Measurements from ENCODE around the gene PRLH. TPM values are rescaled to one million over a fixed set of nuclear protein-coding genes. Genes with fewer than 3 reads are reported as not detected.

Gene PRLH
- total and polyA plus RNA-seq, 2 donors (not counting 3 experiments of a cell fraction or from before 2014, with no cell fraction given): not detected

GRCh38 chr2:237570776-237571335, 4.5 kb downstream of the PRLH start:
- no peak overlapping the region for H3K27ac ChIP-seq (ENCODE audit: insufficient read depth, low read depth, low read length)
- no peak overlapping the region for H3K4me3 ChIP-seq (replicated peaks in 1 of 3; ENCODE audit: insufficient read depth in 1 of 3, low read depth in 1 of 3, low read length in 3 of 3)
- H3K27me3 ChIP-seq (ENCODE audit: control insufficient read depth in 2 of 2, insufficient read depth in 2 of 2, low read length in 2 of 2): no peaks in the 10 kb centered on the region
- FAIRE-seq: no peak
- dilution Hi-C loops (cut with MboI; ENCODE audit: extremely low pct_ligation_motif_present, low sequenced_read_pairs) (no loop called here), intact Hi-C loops (cut with micrococcal nuclease) (no loop called here)
- no peak overlapping the region for H3K4me2 ChIP-seq (ENCODE audit: insufficient read depth, low read length)
- no peaks in the 10 kb centered on the region for H4K20me1 ChIP-seq (replicated peaks; ENCODE audit: control insufficient read depth, extremely low read depth, insufficient read depth, low read length)
- no peaks in the 10 kb centered on the region for H3K36me3 ChIP-seq (ENCODE audit: control insufficient read depth in 2 of 2, extremely low read depth in 1 of 2, insufficient read depth in 2 of 2, low read length in 2 of 2)
- H3K9ac ChIP-seq (replicated peaks; ENCODE audit: extremely low read depth, insufficient read depth, low read length): no peak overlapping the region
- ChIA-PET CTCF (interaction anchor here (1.1 to 7.7 kb wide), 9 partner anchors 32 to 485 kb away, joined by 4 to 295 read pairs (median 33); partner anchors contain the start of gene COPS8), POLR2A (no interaction called here)
- no peak for DNase-seq (ENCODE audit: low read depth, low spot score)
- H3K9me1 ChIP-seq (replicated peaks; ENCODE audit: control insufficient read depth, extremely low read depth, insufficient read depth, low read length): no peaks in the 10 kb centered on the region
- H3K9me3 ChIP-seq (replicated peaks; ENCODE audit: control insufficient read depth, insufficient read depth, low read length): no peaks in the 10 kb centered on the region
- no peak for TF ChIP-seq MYC (IDR thresholded peaks at IDR 0.05; ENCODE audit: low read depth, low read length)
- TF ChIP-seq POLR2AphosphoS5 (IDR thresholded peaks at IDR 0.05; ENCODE audit: insufficient read depth, low read depth, low read length): no peak
- no peak for TF ChIP-seq FOS (IDR thresholded peaks at IDR 0.05; ENCODE audit: borderline replicate concordance, insufficient read depth, low read length)
- TF ChIP-seq GATA2 (IDR thresholded peaks at IDR 0.05; ENCODE audit: insufficient read depth, insufficient read length, low read depth, low read length): no peak
- TF ChIP-seq JUN (IDR thresholded peaks at IDR 0.05; ENCODE audit: borderline replicate concordance, insufficient read depth, insufficient read length, low read depth): no peak
- no peak for TF ChIP-seq MAX (IDR thresholded peaks at IDR 0.05; ENCODE audit: insufficient read depth, insufficient read length)
- TF ChIP-seq POLR2A (IDR thresholded peaks at IDR 0.05; ENCODE audit: low read depth, low read length): no peak
- no peak for TF ChIP-seq CTCF (IDR thresholded peaks at IDR 0.05; ENCODE audit: extremely low read depth in 1 of 2, insufficient read depth in 1 of 2, low read depth in 1 of 2, low read length in 2 of 2)
- no peak overlapping the region for H2AFZ ChIP-seq (ENCODE audit: low read depth, low read length)
- no peaks in the 10 kb centered on the region for H3K79me2 ChIP-seq (ENCODE audit: control insufficient read depth, insufficient read depth, low read length)
- no peaks in the 10 kb centered on the region for H3K4me1 ChIP-seq (ENCODE audit: control insufficient read depth, extremely low read depth, insufficient read depth, low read length)
- no TSS peak for BruUV-seq (replicated peaks)

Data from endothelial cell of umbilical vein (primary cell).